DND-41 (cell line): ENCODE data around the gene NDUFA13.
A peak's percentile ranks its signal among the peaks of the same experiment; 100 is the strongest.

ENCODE experiments used
- ATAC-seq: fragments of 200-7000 bp; cut with Tn5 transposase; 3 replicates; pipeline ENCODE4 v1.9.1; 2021; ENCODE audit warnings: low read depth; ENCODE audit not compliant: insufficient read depth
- DNase-seq: peaks from one replicate; pipeline ENCODE4 v3.0.0-alpha.2; 2020
- H2AFZ ChIP-seq: 2 replicates; pipeline ENCODE4 v1.6.0; 2012; ENCODE audit warnings: low read depth, low read length
- H3K27ac ChIP-seq: 2 replicates; pipeline ENCODE4 v1.5.1; 2012; ENCODE audit warnings: low read length, inconsistent platforms
- H3K27me3 ChIP-seq: fragments of 200-600 bp; sonication (generic); 2 replicates; pipeline ENCODE4 v1.6.0; 2012; ENCODE audit warnings: low read length, mild to moderate bottlenecking, inconsistent platforms; ENCODE audit not compliant: insufficient read depth, poor library complexity
- H3K36me3 ChIP-seq: 2 replicates; pipeline ENCODE4 v1.5.1; 2012; ENCODE audit warnings: low read length, inconsistent platforms; ENCODE audit not compliant: insufficient read depth
- H3K4me1 ChIP-seq: 2 replicates; pipeline ENCODE4 v1.5.1; 2012; ENCODE audit warnings: mild to moderate bottlenecking, low read length; ENCODE audit not compliant: insufficient read depth
- H3K4me2 ChIP-seq: 2 replicates; pipeline ENCODE4 v1.6.0; 2012; ENCODE audit warnings: mild to moderate bottlenecking, moderate library complexity, low read length, inconsistent platforms; ENCODE audit not compliant: insufficient read depth
- H3K4me3 ChIP-seq, 2 experiments: fragments of 200-600 bp in 1 of 2; shearing (Covaris generic) in 1 of 2; 2 replicates each; pipeline ENCODE4 v1.5.1; 2012 to 2016; ENCODE audit warnings: inconsistent platforms in 2 of 2, low read length in 2 of 2, mild to moderate bottlenecking in 2 of 2, low read depth in 1 of 2, moderate library complexity in 1 of 2
- H3K79me2 ChIP-seq: 2 replicates; pipeline ENCODE4 v1.6.0; 2012; ENCODE audit warnings: low read length, inconsistent platforms; ENCODE audit not compliant: insufficient read depth
- H3K9ac ChIP-seq: 2 replicates; pipeline ENCODE4 v1.6.0; 2012; ENCODE audit warnings: low read depth, mild to moderate bottlenecking, inconsistent platforms, low read length, moderate library complexity
- H3K9me3 ChIP-seq: 2 replicates; pipeline ENCODE4 v1.5.1; 2012; ENCODE audit warnings: low read length, moderate library complexity, mild to moderate bottlenecking, inconsistent platforms; ENCODE audit not compliant: insufficient read depth, severe bottlenecking
- H4K20me1 ChIP-seq: 2 replicates; pipeline ENCODE4 v1.6.0; 2012; ENCODE audit warnings: low read length; ENCODE audit not compliant: insufficient read depth
- EZH2 ChIP-seq: IDR thresholded peaks from 3 replicates; pipeline ENCODE4 v1.6.1; 2012; ENCODE audit warnings: borderline replicate concordance, low read depth, mild to moderate bottlenecking, moderate library complexity, low read length, inconsistent platforms; ENCODE audit not compliant: severe bottlenecking
- TF ChIP-seq, protein P1 (sequence below): IDR thresholded peaks from 2 replicates; pipeline ENCODE4 v1.5.1; 2012; ENCODE audit warnings: borderline replicate concordance, low read length, moderate library complexity, mild to moderate bottlenecking; ENCODE audit not compliant: poor library complexity, severe bottlenecking; ENCODE audit errors: extremely low read depth

The NDUFA13 gene

DNA sequence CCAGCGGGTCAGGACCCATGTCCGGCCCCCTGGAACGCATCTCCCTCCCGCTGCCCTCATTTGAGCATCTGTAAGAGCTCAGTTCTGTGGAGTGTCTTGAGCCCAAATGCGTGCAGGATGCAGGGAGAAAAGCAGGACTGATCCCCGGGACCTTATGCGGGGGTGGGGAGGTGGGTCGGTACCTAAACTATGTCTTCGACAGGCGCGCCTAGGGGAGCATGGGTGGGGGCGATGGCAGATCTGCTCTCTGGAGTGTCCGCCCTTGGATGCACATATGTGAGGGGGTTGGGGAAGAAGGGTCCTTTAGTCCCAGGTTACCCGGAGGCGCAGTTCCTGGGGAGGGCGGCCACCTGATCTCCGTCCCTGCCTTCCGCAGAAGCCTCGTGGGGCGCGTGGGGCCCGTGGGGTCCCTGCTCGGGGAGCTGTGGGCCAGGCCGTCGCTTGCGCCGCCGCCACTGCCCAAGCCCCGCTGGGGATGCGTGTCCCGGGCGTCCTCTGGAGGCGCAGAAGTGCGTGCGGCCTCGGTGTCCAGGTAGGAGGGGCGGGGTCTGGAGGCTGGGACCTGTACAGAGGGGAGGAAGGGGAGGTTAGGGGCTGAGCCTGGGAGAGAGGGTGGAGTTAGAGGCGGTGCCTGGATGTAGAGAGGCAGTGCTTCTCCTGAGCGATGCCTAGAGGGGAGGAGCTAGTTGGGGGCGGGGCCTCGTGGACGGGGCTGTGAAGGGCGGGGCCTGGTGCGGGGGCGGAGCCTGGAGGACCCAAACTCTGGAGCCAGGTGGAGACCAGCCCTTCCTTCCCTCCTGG is 24.9 kb downstream of the NDUFA13 start:
- Histone ChIP-seq H3K9ac (no peak overlapping the region), H2AFZ (no peak overlapping the region), H3K79me2 (no peaks in the 10 kb centered on the region), H3K4me1 (no peaks in the 10 kb centered on the region), H3K27me3 (no peaks in the 10 kb centered on the region), H3K36me3 (no peaks in the 10 kb centered on the region), H4K20me1 (no peaks in the 10 kb centered on the region), H3K4me2 (no peak overlapping the region), H3K4me3 (no peak overlapping the region), H3K9me3 (no peaks in the 10 kb centered on the region), H3K27ac (no peak overlapping the region)
- TF ChIP-seq, protein P1, sequence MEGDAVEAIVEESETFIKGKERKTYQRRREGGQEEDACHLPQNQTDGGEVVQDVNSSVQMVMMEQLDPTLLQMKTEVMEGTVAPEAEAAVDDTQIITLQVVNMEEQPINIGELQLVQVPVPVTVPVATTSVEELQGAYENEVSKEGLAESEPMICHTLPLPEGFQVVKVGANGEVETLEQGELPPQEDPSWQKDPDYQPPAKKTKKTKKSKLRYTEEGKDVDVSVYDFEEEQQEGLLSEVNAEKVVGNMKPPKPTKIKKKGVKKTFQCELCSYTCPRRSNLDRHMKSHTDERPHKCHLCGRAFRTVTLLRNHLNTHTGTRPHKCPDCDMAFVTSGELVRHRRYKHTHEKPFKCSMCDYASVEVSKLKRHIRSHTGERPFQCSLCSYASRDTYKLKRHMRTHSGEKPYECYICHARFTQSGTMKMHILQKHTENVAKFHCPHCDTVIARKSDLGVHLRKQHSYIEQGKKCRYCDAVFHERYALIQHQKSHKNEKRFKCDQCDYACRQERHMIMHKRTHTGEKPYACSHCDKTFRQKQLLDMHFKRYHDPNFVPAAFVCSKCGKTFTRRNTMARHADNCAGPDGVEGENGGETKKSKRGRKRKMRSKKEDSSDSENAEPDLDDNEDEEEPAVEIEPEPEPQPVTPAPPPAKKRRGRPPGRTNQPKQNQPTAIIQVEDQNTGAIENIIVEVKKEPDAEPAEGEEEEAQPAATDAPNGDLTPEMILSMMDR: no peak
- no peak for TF ChIP-seq EZH2
- ATAC-seq (peak; percentile 67), DNase-seq (peak; percentile 50)

GRCh38 chr19:19541616-19542015 is 25.6 kb downstream of the NDUFA13 start:
- Histone ChIP-seq H3K27ac (no peak overlapping the region), H3K36me3 (no peaks in the 10 kb centered on the region), H2AFZ (no peak overlapping the region), H3K4me2 (no peak overlapping the region), H3K4me3 (no peak overlapping the region), H3K9me3 (no peaks in the 10 kb centered on the region), H3K4me1 (no peaks in the 10 kb centered on the region), H3K79me2 (no peaks in the 10 kb centered on the region), H3K9ac (no peak overlapping the region), H4K20me1 (no peaks in the 10 kb centered on the region), H3K27me3 (no peaks in the 10 kb centered on the region)
- TF ChIP-seq, protein P1: no peak
- no peak for TF ChIP-seq EZH2
- ATAC-seq (no peak), DNase-seq (no peak)

DNA sequence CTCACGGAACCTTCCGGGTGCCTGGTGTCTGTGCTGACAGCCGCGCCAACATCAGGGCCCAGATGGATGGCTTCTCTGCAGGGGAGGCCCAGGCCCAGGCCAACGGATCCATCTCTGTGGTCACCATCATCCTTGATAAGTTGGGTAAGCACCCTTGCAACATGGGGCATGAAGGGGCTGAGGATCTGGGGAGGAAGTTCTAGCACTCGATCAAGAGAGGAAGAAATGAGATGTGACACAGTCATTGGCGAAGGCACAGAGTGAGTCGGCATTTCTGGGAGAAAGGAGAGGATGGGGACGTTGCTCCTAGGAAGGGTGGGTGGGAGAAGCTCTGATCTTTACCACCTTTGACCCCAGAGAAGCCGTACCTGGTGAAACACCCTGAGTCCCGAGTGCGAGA is 26.5 kb downstream of the NDUFA13 start:
- H3K79me2 ChIP-seq: no peaks in the 10 kb centered on the region
- no peaks in the 10 kb centered on the region for H3K9me3 ChIP-seq
- no peak overlapping the region for H3K9ac ChIP-seq
- H3K4me3 ChIP-seq: no peak overlapping the region
- no peaks in the 10 kb centered on the region for H4K20me1 ChIP-seq
- no peak overlapping the region for H3K4me2 ChIP-seq
- H2AFZ ChIP-seq: no peak overlapping the region
- no peaks in the 10 kb centered on the region for H3K27me3 ChIP-seq
- DNase-seq (no peak), ATAC-seq (no peak)
- H3K36me3 ChIP-seq: no peaks in the 10 kb centered on the region
- H3K4me1 ChIP-seq: no peaks in the 10 kb centered on the region
- TF ChIP-seq, protein P1: no peak
- no peak for TF ChIP-seq EZH2
- H3K27ac ChIP-seq: no peak overlapping the region
